DMS 273 treated with DMSO at 0.1 percent for 48 hours (cell line): ENCODE data around the gene RUFY2.

Source experiments
- DNase-seq: peaks from one replicate; lab custom pipeline; 2025; lab: John Stamatoyannopoulos, UW

RUFY2 gene

GRCh38 chr10:68364101-68364886 is 42.8 kb downstream of the RUFY2 start:
- DNase-seq = no peak

GRCh38 chr10:68362590-68362989 is 44.5 kb downstream of the RUFY2 start:
- DNase-seq = no peak

- DNase-seq = no peak
Measured at GRCh38 chr10:68359189-68359588, 47.9 kb downstream of the RUFY2 start.

- DNase-seq = no peak
Measured at GRCh38 chr10:68353537-68353936, 53.5 kb downstream of the RUFY2 start.

- no peak for DNase-seq
Measured at GRCh38 chr10:68348265-68348741, 58.8 kb downstream of the RUFY2 start.

GRCh38 chr10:68346774-68347173 is 60.3 kb downstream of the RUFY2 start:
- no peak for DNase-seq

- no peak for DNase-seq
Measured at GRCh38 chr10:68345621-68346020, 61.5 kb downstream of the RUFY2 start.

- DNase-seq = no peak
Measured at GRCh38 chr10:68342909-68343516, 64.1 kb downstream of the RUFY2 start.

- no peak for DNase-seq
Measured at GRCh38 chr10:68340358-68341080, 66.6 kb downstream of the RUFY2 start.

GRCh38 chr10:68336754-68337351 is 70.2 kb downstream of the RUFY2 start:
- no peak for DNase-seq

- no peak for DNase-seq
Measured at GRCh38 chr10:68334672-68335467, 72.2 kb downstream of the RUFY2 start.

GRCh38 chr10:68333440-68334431 is 73.3 kb downstream of the RUFY2 start:
- no peak for DNase-seq

- no peak for DNase-seq
Measured at GRCh38 chr10:68333058-68333395, 74.0 kb downstream of the RUFY2 start.

GRCh38 chr10:68332259-68333057 is 74.6 kb downstream of the RUFY2 start, which contains the start of gene PBLD:
Gene PBLD, minus strand, starts transcription at chr10:68332928. Its CDS starts 26,084 bp downstream, at chr10:68306844.
- peak; percentile 13 for DNase-seq

- DNase-seq = peak; percentile 85
Measured at GRCh38 chr10:68331455-68332258, 75.4 kb downstream of the RUFY2 start, which contains the start of gene HNRNPH3. Gene HNRNPH3, plus strand, starts transcription at chr10:68332064. Its CDS starts 5,158 bp downstream, at chr10:68337222.

GRCh38 chr10:68330852-68331454 is 76.1 kb downstream of the RUFY2 start:
- DNase-seq = no peak

GRCh38 chr10:68329506-68329861 is 77.6 kb downstream of the RUFY2 start:
- DNase-seq = no peak
